GM10266 (cell line): ENCODE data around the gene RIPOR3.

ENCODE experiments used
- DNase-seq: peaks from one replicate; pipeline ENCODE4 v3.0.0; 2012; ENCODE audit errors: extremely low spot score
- TF ChIP-seq, protein P1 (sequence below): IDR thresholded peaks from 2 replicates; pipeline ENCODE4 v1.5.1; 2012; ENCODE audit warnings: mild to moderate bottlenecking, low read depth; ENCODE audit not compliant: control insufficient read depth, insufficient read depth; ENCODE audit errors: missing control alignments

The RIPOR3 gene

DNA sequence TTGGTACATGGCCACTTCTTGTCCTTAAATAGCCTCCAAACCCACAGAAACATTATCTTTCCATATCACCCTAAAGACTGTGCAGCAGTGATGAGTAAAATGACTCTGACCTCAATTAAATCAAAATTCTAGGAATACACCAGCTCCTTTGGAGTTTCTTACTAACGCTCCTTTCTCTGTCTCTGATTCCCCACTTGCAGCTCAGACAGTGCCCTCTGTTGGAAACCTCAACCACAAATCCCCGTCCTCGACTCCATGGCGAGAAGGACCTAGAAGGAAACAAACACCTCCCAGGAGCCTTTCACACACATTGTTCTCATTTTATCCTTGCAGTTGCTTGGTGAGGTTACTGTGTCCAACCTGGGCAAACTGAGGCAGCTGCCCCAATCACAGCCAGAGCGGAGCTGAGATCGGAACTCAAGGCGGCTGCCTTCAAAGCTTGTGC, 22.3 kb upstream of the RIPOR3 start:
- no peak for DNase-seq

DNA sequence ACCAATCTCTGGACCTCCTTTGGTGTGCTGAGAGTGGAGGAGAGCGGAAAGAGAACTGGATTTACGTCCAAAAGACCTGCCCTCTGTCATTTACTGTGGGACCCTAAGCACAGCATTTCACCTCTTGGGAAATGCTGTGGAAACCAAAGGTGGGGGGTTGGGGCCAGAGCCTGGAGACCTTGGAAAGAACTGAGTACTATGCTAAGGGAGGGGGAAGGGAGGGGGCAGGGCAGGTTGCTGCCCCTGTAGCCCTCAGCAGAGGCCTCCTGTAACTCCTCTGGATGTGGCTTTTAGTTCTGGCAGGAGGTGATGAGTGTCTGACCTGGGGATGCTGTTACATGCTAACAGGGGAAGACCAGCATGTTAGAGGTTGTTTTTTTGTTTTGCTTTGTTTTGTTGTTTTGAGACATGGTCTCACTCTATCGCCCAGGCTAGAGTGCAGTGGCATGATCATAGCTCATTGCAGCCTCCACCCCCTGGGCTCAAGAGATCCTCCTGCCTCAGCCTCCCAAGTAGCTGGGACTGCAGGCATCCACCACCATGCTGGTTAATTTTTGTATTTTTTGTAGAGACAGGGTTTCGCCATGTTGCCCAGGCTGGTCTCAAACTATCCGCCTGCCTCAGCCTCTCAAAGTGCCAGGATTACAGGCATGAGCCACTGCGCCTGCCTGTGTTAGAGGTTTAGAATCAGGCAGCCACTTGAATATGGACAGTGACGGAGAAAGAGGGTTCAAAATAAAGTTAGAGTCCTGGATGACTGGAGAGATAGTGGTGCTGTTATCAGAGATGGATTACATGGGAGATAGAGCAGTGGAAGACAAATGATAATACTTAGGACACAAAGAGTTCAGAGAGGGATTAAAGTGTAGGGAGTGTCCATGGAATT, 21.7 kb upstream of the RIPOR3 start:
- TF ChIP-seq, protein P1, sequence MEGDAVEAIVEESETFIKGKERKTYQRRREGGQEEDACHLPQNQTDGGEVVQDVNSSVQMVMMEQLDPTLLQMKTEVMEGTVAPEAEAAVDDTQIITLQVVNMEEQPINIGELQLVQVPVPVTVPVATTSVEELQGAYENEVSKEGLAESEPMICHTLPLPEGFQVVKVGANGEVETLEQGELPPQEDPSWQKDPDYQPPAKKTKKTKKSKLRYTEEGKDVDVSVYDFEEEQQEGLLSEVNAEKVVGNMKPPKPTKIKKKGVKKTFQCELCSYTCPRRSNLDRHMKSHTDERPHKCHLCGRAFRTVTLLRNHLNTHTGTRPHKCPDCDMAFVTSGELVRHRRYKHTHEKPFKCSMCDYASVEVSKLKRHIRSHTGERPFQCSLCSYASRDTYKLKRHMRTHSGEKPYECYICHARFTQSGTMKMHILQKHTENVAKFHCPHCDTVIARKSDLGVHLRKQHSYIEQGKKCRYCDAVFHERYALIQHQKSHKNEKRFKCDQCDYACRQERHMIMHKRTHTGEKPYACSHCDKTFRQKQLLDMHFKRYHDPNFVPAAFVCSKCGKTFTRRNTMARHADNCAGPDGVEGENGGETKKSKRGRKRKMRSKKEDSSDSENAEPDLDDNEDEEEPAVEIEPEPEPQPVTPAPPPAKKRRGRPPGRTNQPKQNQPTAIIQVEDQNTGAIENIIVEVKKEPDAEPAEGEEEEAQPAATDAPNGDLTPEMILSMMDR = no peak
- DNase-seq = no peak

More for the DNA sequence above, 22.3 kb upstream of the RIPOR3 start:
- TF ChIP-seq, protein P1 = no peak

DNA sequence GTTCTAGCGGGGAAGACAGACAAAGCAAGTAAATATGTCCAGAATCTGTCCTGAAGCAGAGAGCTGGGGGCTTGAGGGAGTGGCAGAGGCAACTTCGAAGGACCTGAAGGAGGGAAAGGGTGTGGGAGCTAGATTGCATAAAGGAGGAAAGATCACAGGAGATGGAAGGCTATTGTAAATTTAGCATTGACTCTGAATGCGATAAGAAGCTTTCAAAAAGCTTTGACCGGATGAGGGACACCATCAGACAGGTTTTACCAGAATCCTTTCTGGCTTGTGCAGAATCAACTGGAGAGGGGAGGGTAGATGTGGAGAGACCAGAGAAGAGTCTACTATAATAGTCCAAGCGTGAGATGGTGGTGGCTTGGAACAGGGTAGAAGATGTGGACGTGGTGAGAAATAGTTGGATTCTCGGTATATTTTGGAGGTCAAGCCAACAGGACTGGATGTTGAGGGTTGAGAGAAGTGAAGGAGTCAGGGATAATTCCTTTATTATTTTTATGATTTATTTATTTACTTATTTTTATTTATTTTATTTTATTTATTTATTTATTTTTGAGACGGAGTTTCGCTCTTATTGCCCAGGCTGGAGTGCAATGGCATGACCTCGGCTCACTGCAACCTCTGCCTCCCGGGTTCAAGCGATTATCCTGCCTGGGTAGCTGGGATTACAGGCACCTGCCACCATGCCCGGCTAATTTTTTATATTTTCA, 19.9 kb upstream of the RIPOR3 start:
- no peak for DNase-seq
- TF ChIP-seq, protein P1 = no peak

DNA sequence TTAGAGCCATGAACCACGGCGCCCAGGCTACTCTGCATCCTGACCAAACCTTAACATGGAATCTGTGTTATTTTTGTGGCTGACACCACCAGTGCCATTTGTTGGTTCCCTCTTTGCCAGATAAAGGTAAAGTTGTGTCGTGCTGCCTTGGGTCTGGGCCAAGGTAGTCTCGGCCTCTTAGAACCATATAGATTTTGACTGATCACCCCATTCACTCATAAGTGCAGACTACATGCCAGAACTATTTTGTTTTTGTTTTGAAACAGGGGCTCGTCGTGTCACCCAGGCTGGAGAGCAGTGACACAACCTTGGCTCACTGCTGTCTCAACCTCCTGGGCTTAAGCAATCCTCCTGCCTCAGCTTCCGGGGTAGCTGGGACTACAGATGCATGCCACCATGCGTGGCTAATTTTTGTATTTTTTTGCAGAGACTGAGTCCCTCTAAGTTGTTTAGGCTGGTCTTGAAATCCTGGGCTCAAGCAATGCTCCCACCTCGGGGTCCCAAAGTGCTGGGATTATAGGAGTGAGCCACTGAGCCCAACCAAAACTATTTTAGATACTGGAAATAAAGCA, 19.2 kb upstream of the RIPOR3 start:
- no peak for DNase-seq
- TF ChIP-seq, protein P1 = no peak

DNA sequence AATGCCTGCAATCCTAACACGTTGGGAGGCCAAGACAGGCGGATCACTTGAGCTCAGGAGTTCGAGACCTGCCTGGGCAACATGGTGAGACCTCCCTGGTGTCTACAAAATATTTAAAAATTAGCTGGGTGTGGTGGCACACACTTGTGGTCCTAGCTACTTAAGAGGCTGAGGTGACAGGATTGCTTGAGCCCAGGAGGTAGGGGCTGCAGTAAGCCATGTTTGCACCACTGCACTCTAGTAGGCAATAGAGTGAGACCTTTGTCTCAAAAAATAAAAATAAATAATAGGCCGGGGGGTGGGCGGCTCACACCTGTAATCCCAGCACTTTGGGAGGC, 18.3 kb upstream of the RIPOR3 start:
- TF ChIP-seq, protein P1 = no peak
- no peak for DNase-seq

DNA sequence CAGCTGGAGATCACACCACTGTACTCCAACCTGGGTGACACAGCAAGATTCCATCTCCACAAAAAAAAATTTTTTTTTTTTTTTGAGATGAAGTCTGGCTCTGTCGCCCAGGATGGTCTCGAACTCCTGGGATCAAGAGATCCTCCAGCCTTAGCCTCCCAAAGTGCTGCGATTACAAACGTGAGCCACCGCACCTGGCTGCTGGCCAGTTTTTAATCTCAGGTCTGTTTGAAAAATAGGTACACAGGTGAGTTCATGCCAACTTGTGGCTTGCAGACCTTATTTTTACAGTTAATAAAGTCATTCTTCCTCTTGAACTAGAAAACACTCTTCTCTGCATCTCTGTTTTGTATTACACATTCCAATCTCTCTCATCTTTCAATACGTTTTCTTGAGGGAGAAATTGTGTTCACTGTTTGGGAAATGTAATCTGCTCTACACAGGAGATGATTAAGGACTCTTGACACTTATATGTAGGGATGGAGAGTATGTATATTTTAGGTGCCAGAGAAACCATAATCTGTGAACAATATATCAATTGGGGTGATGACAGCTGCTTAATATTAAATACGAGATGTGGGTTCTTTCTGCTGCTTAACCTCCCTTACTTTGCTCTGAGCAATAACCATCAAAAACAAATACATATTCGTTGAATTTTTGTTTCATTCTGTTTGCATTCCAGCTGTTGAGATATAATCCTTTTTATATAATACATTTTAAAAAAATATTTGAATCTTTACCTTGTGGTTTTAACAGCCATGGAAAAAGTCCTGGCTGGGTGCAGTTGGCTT, 17.7 kb upstream of the RIPOR3 start:
- DNase-seq = no peak
- TF ChIP-seq, protein P1 = no peak
